ENCODE measurements around the gene MGA. TPM values are rescaled to one million over a fixed set of nuclear protein-coding genes. Genes with fewer than 3 reads are reported as not detected.

MGA gene
- total RNA-seq, 1 experiment from 2014 or later = 21.0 TPM

DNA sequence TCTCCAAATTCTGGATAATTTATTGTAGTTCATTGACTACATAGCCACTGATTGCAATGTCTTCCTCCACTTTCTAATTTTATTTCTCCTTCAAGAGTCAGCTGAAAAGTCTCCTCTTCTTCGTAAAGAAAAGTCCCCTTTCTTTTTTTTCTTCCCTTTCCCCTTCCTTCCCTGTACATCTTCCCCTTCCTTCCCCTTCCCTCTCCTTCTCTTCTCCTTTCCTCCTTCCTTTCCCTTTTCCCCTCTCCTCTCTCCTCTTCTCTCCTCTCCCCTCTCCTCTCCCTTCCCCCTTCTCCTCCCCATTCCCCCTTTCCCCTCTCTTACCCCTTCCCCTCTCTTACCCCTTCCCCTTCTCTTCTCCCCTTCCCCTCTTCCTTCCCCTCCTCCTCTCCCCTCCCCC, 8.8 kb upstream of the MGA start:
- DNase-seq (ENCODE audit: low read depth) = no peak
- in situ Hi-C loops (cut with HindIII; ENCODE audit: low pct_unique_long_range_greater_than_20kb, low sequenced_read_pairs) = no loop called here

DNA sequence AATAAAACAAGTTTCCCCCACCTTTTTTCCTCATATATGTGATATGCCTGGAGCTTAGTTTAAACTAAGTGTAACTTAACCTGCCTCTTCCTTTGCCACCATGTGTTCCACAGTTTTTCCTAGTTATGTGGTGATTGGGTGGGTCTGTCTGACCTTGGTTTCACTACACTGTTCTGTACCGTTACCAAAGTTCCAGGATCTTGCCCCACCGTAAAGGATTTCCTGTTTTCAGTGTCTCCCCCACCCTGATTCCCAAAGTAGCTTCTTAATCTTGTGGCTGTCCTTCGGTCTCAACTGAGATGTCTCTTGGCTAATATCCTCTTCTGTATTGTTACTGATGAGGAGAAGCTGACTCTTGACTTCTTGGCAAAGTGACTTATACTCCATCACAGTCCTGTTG, 6.4 kb upstream of the MGA start:
- no peak for DNase-seq (ENCODE audit: low read depth)
- in situ Hi-C loops (cut with HindIII; ENCODE audit: low pct_unique_long_range_greater_than_20kb, low sequenced_read_pairs) = no loop called here

DNA sequence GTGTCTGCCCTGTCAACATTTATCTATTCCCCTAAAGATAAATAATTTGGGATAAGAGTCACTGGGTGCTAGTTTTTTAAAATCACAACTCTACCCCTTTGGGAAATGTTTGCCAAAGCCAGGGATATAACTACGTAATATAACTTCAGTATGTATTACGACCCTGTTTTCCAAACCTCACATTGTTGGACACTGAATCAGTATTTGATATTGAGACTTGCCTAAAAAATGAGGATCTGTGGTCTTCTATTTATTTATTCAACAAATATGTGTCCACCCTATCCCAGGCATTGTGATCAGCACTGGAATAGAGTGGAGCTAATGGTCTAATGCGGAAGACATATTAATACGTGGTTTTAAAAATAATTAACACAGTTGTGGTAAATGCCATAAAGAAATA, 4.5 kb upstream of the MGA start:
- in situ Hi-C loops (cut with HindIII; ENCODE audit: low pct_unique_long_range_greater_than_20kb, low sequenced_read_pairs) = no loop called here
- no peak for DNase-seq (ENCODE audit: low read depth)

DNA sequence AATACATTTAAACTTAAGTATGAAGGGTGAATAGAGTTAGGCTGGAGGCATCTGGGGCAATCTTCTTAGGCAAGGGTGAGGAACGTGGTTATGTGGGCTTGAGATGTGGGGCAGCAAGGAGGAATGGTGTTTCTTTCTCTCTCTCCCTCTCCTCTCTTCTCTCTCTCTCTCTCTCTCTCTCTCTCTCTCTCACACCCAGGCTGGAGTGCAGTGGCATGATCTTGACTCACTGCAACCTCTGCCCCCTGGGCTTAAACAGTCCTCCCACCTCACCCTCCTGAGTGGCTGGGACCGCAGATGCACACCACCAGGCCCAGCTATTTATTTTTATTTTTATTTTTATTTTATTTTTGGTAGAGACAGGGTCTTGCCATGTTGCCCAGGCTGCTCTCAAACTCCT, 4.0 kb upstream of the MGA start:
- in situ Hi-C loops (cut with HindIII; ENCODE audit: low pct_unique_long_range_greater_than_20kb, low sequenced_read_pairs) = no loop called here
- DNase-seq (ENCODE audit: low read depth) = peak; percentile 87

DNA sequence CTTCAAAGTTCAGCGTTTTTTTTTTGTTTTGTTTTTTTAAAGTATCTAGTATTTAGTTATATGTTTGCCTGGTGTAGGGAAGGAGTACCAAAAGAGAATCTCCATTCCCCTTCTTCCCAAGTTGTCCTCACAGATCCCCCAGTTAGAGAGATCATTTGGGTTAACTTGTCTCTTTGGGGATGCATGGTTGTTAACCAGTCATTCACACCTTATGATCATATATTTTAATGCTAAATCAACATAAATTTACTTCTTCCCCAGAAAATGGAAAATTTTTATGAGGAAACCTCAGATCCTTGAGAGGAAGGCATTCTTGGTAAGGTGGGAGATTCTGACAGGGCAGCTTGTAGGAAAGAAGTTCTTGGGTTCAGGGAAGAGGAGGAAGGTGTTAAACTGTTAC, 1.5 kb upstream of the MGA start:
- in situ Hi-C loops (cut with HindIII; ENCODE audit: low pct_unique_long_range_greater_than_20kb, low sequenced_read_pairs) = no loop called here
- DNase-seq (ENCODE audit: low read depth) = no peak

DNA sequence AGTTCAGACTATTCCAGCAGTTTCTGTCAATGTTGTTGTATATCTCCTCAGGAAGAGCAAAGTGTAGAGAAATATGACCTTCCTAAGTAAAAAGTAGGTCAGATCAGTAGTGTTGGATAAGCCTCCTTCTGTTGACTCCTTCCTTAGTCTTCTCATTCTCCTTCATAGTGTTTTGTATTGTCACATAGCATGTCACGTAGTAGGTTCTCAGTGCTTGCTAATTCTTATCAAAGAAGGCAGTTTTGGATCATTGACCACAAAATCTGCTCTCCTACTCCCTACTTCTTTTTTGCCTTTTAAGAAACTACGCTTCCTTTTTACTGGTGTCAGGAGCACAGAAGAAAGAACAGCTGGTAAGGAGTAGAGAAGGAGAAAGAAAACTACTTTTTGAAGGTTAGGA, 1.0 kb upstream of the MGA start:
- in situ Hi-C loops (cut with HindIII; ENCODE audit: low pct_unique_long_range_greater_than_20kb, low sequenced_read_pairs) = no loop called here

DNA sequence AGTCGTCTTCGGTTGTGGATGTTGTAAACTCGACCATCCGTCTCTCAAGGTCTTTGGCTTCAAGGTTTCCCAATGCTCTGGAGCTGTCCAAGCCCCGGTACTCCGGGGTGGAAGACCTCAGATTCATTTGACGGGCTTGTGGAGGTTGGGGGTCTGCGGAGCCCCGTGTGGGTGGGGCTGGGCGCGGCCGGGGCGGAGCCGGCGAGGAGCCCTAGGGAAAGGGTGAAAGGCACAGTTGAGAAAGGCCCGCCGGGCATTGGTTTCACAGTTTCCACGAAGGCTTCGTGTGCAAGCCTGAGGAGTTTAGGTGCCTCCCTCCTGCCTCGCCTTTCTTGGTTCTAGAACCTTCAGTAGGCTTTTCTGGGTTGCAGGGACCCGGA, 360 bp upstream of the MGA start:
- in situ Hi-C loops (cut with HindIII; ENCODE audit: low pct_unique_long_range_greater_than_20kb, low sequenced_read_pairs) = no loop called here
- DNase-seq (ENCODE audit: low read depth) = no peak

More for the DNA sequence above, 1.0 kb upstream of the MGA start:
- no peak for DNase-seq (ENCODE audit: low read depth)

DNA sequence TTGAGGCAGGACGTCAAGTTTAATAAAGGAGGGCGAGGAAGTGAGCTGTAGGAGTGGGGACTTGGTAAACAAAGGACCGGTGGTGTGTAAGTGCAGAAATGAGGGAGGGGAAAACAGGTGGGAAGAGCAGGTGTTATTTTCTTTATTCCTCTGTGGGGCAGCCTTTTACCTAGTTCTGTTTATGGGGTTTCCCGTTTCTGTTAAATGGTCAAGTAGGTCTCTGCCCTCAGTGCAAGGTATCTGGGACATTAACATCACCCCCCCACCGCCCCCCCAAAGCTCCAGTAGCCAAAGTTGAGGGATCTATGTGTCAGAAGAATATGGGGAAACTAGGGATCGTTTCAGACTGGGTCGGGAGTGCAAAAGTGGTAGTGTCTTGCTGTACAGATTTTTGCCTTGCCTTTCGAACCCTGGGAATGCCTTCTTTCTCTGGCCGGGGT, 893 bp downstream of the MGA start:
- DNase-seq (ENCODE audit: low read depth) = no peak
- in situ Hi-C loops (cut with HindIII; ENCODE audit: low pct_unique_long_range_greater_than_20kb, low sequenced_read_pairs) = no loop called here

DNA sequence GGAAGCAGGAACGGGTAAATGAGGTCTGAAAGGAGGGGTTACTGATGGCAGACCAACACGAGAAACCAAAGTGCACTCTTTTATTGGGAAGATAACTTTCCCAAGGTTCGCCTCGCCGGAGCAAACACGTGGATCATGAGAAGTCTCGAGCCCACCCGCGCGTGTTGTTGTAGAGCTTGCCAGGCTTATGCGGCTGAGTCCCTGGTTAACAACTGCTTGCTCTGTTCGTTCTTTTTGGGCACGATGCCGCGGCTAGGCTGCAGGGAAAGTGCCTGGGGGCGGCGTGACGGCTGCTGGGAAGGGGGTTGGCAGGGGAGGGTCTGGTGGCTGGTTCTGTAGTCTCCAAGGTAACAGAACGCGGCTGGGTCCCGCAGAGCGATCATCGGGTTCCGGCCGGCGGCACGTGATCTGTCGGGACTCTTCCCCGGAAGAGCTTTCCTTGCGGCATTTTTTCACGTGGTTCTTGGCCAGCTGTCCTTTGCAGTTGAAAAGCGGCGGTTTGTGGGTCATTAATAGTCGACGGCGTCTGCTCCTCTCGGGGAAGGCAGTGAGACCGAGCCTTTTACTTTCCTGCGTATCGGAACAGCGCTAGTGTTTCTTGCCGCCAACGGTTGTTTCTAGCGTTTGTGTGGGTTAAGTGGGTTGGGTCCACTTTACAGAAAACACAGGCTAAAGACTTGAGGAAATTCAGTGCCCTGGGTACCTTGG, 1.5 kb downstream of the MGA start:
- peak; percentile 76 for DNase-seq (ENCODE audit: low read depth)
- in situ Hi-C loops (cut with HindIII; ENCODE audit: low pct_unique_long_range_greater_than_20kb, low sequenced_read_pairs) = no loop called here

DNA sequence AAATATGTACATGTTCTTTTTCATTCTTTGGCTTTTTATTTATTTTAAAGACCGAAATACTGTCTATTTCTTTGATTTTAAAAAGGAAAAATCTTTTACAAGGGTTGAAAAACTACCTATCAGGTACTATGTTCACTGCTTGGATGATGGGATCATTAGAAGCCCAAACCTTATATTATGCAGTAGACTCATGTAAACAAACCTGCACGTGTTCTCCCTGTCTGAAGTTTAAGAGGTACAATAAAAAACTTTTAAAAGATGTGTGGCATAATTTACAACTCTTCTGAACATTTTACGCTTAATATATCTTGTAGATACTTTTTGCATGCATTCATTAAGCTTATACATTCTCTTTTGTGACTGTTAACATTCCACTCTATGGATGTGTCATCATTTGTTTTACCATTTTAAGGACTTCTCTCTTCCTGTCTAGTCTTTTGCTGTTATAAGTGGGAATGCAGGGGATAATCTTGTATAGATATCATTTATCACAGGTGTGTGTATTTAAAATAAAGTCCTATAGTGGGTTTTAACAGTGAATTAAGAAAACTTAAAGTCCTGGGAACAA, 6.2 kb downstream of the MGA start:
- in situ Hi-C loops (cut with HindIII; ENCODE audit: low pct_unique_long_range_greater_than_20kb, low sequenced_read_pairs) = no loop called here
- no peak for DNase-seq (ENCODE audit: low read depth)

DNA sequence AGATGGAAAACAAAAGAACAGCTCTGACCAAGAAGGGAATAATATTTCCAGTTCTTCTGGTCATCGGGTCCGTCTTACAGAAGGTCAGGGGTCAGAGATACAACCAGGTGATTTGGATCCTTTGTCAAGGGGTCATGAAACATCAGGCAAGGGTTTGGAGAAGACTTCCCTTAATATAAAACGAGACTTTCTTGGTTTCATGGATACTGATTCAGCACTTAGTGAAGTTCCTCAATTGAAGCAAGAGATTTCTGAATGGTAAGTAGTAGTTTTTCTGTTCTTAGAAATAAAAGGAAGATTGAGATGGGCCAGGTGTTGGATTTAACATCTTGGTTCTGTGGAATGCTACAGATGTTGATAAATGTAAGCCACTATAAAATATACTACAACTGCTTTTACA, 9.5 kb downstream of the MGA start:
- in situ Hi-C loops (cut with HindIII; ENCODE audit: low pct_unique_long_range_greater_than_20kb, low sequenced_read_pairs) = no loop called here
- no peak for DNase-seq (ENCODE audit: low read depth)

DNA sequence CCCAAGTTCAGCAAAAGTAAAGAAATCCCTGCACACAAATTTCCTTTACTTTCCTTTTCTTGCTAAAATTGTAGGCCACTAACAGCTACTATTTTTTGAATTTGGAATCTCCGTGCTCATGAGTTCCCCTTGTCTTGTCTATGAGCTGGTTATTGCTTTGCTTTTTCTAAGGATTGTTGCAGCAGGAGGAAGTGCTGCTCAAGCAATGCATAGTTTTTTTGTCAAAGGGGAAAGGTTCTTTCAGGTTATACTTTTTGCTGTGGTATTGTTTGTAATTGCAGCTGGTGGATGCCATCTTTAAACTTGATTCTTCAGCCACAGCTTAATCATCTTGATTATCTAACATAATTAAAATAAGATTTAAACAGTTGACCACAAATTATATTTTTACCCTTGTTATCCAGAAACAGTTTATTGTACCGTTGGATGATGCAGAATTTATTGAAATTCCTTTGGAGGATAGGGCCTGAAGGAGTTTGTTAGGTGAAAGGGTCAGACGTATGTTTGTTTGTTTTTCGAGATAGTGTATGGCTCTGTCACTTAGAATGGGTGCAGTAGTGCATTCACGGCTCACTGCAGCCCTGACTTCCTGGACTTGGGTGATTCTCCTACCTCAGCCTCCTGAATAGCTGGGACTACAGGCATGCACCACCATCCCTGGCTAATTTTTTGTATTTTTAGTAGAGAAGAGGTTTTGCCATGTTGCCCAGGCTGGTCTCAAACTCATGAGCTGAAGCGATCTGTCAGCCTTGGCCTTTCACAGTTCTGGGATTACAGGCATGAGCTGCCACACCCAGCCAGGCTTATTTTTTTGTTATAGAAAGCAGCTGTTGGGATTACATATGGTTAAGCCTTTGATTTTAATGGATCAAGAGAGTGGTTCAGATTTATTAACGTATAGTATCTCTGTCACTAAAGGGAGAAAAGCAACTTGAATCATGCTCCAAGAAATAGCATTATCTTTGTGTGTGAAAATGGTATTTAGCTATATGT, 11.7 kb downstream of the MGA start:
- in situ Hi-C loops (cut with HindIII; ENCODE audit: low pct_unique_long_range_greater_than_20kb, low sequenced_read_pairs) = no loop called here
- peak; percentile 55 for DNase-seq (ENCODE audit: low read depth)

DNA sequence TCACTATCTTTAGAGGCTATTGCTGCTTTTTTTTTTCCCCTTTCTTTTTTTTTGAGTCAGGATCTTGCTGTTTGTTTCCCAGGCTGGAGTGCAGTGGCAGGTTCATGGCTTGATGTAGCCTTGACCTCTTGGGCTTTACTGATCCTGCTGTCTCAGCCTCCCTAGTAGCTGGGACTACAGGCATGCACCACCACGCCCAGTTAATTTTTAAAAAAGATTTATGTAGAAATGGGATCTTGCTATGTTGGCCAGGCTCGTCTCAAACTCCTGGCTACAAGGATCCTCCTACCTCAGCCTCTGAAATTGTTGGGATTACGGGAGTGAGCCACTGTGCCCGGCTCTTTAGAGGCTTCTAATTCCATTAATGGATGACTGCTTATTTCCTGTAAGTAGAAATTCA, 15.1 kb downstream of the MGA start:
- DNase-seq (ENCODE audit: low read depth) = no peak
- in situ Hi-C loops (cut with HindIII; ENCODE audit: low pct_unique_long_range_greater_than_20kb, low sequenced_read_pairs) = no loop called here

DNA sequence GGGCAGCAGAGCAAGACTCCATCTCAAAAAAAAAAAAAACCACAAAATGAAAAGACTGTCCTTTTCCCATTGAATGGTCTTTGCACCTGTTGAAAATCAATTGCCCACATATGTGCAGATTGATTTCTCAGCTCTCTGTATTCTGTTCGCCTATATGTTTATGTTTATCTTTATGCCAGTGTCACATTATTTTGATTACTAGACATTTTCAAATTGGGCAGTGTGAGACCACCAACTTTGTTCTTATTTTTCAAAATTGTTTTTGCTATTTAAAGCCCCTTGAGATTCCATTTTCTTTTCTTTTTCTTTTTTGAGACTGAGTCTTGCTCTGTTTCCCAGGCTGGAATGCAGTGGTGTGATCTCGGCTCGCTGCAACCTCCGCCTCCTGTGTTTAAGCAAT, 18.5 kb downstream of the MGA start:
- no peak for DNase-seq (ENCODE audit: low read depth)
- in situ Hi-C loops (cut with HindIII; ENCODE audit: low pct_unique_long_range_greater_than_20kb, low sequenced_read_pairs) = no loop called here

DNA sequence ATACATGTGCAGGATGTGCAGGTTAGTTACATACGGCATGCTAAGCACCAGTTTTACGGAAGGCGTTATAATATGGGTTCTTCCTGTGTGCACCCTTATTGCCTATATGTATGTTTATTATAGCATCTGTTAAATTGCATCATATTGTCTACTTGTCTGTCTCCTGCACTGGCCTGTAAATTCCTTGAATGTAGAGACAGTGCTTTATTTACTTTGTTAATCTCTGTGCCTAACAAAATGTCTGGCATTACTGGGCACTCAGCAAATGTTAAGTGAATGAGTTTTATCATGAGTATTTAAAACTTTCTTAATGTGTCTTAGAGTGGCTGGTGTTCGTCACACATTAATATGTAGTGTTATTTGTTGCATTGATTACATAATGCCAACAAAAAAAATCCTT, 23.8 kb downstream of the MGA start:
- DNase-seq (ENCODE audit: low read depth) = no peak
- in situ Hi-C loops (cut with HindIII; ENCODE audit: low pct_unique_long_range_greater_than_20kb, low sequenced_read_pairs) = no loop called here

DNA sequence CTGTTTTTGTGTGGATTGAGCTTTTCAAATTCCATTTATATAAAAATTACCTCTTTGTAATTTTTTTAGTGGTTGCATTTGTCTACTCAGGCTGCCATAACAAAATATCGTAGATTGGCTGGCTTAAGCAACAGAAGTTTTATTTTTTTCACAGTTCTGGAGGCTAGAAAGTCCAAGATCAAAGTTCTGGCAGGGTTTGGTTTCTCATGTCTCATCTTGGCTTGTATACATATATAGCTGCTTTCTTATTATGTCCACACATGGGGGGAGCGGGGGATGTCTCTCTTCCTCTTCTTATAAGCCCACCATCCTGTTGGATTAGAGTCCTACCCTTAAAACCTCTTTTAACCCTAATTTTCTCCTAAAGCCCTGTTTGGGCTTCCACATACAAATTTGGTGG, 28.5 kb downstream of the MGA start:
- in situ Hi-C loops (cut with HindIII; ENCODE audit: low pct_unique_long_range_greater_than_20kb, low sequenced_read_pairs) = no loop called here
- DNase-seq (ENCODE audit: low read depth) = no peak

DNA sequence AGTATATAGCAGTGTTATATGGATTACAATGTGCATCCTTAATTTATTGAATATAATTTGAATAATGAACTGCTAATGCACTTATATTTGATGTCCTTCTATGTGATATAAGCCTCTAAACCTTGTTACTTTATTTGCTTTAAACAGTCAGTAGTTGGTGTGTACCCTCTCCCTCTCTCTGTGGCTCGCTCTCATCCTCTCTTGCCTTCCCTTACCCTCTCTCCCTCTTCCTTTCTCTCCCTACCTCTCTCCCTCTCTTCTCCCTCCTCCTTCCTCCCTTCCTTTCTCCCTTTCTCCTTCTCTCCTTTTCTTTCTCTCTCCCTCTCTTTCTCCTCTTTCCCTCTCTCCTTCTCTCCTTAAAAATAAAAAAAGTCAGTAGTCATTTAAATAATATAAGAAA, 28.9 kb downstream of the MGA start:
- in situ Hi-C loops (cut with HindIII; ENCODE audit: low pct_unique_long_range_greater_than_20kb, low sequenced_read_pairs) = no loop called here
- no peak for DNase-seq (ENCODE audit: low read depth)

DNA sequence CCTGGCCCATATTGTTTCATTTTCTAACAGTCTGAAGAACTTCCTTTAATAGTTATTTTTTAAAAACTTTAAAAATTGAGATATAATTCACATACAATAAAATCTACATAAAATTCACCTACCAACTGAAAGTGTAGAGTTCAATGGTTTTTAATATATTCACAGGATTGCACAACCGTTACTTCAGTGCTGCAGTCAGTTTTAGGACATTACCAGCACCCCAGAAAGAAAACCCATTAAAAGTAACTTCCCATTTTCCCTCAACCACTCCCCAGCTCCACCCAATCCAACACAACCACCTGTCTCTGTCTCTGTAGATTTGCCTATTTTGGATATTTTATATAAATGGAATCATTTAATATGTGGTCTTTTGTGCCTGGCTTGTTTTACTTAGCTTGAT, 29.6 kb downstream of the MGA start:
- no peak for DNase-seq (ENCODE audit: low read depth)
- in situ Hi-C loops (cut with HindIII; ENCODE audit: low pct_unique_long_range_greater_than_20kb, low sequenced_read_pairs) = no loop called here

DNA sequence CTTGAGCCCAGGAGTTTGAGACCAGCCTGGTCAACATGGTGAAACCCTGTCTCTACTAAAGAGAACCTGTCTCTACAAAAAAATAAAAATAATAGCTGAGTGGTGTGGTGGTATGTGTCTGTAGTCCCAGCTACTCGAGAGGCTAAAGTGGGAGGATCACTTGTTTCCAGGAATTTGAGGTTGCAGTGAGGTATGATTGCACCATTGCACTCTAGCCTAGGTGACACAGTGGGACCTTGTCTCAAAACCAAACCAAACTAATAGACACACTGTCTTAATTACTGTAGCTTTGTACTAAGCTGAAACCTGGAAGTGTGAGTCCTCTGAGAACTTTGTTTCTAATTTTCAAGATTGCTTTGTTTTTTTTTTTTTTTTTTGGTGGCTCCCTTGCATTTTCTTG, 30.4 kb downstream of the MGA start:
- in situ Hi-C loops (cut with HindIII; ENCODE audit: low pct_unique_long_range_greater_than_20kb, low sequenced_read_pairs) = no loop called here
- no peak for DNase-seq (ENCODE audit: low read depth)

Data from Caki2 (cell line).